Stimulated activated CD4-positive, alpha-beta T cell treated with anti-CD3 and anti-CD28 coated beads, TNF-alpha, amount 100 ng/mL, for 24 hours (primary cell): ENCODE data around the gene ZSWIM6.

ENCODE experiments used
- DNase-seq, 3 experiments: peaks; one replicate each; pipeline ENCODE4 v3.0.0-alpha.2; 2020; ENCODE audit warnings: low read depth in 3 of 3

ZSWIM6 gene

DNA sequence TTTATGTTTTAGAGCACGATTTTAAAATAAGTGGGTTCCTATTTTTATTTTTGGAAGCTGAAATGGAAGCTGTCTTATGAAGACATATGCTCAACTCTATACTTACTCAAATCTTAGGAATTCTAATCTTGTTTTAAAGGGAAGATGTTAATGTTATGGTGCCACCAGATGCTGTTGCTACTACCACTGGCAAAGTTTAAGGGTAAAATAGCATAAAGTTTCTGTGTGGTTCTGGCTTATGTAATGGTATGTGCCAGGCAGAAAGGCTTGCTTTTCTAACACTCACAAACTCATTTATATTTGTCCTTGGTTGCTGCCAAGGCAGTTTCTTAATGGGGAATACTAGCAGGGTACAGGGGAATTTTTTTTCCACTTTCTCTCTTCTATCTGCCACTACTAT lies 204.9 kb downstream of the ZSWIM6 start:
- DNase-seq, result no peak

DNA sequence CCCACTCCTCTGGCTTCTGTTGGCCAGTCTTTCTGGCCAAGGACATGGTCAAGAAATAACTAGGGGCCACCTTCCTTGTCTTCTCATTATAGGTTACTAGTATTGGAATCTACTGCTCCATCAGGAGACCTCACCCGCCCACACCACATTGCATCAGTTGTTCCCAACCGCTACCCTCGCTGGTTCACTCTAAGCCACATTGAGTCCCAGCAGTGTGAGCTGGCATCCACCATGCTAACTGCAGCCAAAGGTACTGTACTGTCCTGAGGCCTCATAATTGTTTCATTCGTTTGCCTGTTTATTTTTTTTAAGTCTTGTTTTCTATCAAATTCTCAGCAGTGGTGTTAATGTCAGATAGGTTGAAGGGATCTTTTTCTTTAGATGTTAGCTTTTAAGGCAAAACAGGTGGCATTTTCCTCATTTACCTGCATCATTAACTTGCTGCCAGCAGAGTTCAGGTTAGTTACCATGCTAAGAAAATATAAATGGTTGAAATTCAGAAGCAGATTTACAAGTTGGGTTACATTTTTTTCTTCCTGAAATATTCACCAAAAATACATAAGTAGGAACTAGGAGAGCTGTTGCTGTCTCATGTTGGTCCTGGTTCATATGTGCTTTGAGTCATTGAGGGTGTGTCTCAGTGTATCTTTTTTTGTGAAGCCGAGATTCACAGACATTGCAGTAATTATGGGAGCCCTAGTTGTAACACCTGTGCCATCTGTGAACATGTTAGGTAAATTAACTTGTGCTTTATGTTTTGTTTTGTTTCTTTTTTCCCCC lies 206.9 kb downstream of the ZSWIM6 start:
- no peak for DNase-seq

DNA sequence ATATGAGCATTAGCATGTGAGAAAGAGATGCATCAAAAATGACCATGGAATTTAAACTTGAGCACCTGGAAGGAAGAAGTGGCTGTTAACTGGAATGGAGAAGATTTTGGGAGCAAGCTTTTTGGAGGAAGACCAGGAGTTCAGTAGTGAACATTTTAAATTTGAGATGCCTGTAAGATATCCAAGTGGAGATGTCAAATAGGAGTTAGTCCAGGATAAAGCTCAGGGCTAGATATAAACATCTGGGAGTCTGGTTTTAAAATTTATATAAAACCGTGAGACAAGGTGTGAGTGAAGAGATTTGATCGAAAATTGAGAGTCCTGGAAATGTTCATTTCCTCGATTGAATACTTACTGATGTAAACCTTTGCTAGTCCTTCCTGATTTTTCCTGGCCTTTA lies 217.5 kb downstream of the ZSWIM6 start:
- DNase-seq, result no peak

DNA sequence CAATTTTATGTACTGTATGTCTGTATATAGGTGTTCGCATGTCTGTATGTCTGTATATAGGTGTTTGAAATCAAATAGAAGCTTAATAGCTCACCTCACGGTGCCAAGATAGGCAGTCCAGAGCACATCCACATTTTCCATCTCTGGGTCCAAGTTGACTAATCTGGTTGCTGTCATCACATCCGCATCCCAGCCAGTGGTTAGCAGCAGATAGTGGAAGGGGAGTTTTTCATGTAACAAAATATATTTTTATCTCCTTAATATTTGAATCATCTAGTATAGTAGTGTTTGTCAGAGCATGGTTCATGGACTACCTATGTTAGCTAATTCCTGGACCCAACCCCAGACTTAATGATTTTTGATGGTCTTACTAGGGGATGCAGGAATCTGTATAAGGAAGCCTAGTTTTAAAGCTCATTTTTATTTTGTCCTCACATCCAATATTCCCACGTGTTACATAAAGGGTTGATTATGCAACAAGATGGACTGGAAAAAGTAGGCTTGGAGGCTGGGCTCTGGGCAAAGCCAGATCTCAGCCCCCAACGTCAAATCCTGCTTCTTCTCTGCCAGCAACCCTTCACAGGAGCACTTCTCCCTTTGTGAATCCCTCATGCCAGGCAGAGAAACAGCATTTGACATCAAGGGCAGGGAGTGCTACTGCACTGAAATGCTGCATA lies 219.7 kb downstream of the ZSWIM6 start:
- DNase-seq, result no peak

DNA sequence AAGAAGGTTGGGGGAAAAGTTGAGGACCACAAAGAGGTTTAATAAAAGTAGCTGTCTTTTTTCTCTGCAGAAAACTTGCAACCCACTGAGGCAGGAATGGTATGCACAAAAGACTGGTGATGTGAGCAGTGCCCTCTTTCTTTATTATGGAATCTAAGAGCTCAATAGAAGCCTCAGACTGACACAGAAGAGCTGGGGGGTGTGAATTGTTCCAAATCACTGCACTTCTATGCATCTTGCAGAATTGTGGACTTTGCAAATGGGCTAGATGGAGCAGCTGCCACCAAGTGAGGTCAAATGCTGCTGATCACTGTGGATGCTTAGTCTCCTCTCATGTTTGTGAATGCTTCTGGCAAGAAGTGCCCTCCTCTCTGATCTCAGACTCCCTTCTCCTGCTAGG lies 227.1 kb downstream of the ZSWIM6 start:
- no peak for DNase-seq

DNA sequence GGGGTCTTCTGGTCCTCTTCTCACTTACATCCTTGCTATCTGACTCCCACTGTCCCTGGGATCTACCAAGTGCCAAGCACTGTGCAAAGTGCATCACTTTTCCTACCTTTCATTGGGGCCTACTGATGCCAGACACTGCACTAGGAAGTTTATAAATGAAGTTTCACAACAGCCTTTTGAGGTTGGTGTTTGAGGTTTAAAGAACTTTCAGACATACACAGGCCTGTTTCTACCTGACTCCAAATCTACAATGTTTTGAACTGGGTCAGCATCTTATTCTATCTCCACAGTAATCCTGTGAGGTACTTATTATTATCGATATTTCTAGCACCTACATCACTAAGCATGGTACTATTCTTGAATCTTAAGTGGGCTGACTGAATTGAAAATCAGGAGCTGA lies 227.7 kb downstream of the ZSWIM6 start:
- DNase-seq, result no peak

DNA sequence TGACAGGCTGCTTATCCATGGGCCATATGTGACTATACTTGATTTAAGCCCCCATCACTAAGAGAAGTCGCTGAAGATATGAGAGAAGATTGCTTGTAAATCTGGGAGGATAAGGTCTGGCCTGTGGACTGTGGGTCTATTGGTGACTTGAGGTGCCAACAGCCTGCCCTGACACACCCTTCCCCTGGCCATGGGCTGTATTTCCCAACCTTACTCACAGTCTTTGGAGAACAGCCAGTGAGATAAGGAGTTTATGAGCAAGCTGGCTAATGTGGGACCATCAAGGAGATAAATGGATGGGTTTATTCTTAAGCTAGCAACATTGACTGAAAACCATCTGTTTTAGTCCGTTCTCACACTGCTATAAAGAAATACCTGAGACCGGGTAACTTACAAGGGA lies 231.3 kb downstream of the ZSWIM6 start:
- DNase-seq, result no peak

DNA sequence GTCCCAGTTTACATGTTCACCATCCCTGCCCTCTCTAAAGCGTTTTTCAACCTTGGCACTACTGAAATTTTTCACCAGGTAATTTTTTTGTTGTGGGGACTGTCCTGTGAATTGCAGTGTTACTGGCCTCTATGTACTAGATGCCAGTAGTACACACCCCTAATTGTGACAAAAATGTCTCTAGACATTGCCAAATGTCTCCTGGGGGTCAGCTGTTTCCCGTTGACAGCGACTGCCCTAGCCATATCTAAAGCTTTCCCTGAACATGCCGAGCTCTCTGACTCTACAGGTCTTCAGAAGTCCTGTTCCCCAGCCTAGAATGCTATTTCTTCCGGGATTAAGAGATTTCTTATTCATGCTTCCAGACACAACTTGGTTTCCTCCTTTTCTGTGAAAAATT lies 235.3 kb downstream of the ZSWIM6 start:
- DNase-seq, result no peak

DNA sequence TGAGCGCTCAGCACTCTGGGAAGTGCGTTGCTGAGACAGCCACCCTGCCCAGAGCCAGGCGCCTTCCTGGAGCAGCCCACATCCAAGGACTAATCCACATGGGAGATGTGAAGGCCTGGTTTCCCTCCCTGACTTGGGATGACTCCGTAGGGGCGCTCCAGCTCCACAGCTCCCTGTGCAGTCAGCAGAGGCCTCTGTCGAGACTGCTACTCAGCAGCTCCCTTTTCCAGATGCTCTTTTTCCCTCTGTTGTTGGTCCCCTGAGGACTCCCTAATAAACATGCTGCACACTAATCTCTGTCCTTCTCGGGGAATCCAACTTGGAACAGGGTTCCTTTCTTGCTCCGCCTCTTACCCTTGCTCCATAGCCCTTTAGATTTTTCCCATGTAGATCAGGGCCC lies 237.3 kb downstream of the ZSWIM6 start:
- no peak for DNase-seq

DNA sequence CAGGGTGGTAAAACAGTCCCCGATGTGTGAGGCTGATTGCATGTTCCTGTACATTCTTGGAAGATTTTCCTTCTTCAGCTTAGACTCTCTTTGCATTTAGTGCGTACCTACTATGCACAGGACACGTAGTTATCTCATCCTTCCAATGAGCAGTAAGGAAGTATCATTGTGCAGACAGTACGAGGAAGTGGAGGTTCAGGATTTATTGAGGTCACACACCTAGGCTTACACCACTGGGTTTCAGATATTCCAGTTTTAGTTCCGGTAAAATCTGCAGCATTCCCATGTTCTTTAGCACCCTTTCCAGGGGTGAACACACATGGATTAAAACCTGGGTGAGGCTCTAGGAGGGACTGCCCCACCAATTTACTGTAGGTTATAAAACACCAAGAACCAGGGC lies 238.7 kb downstream of the ZSWIM6 start:
- no peak for DNase-seq

DNA sequence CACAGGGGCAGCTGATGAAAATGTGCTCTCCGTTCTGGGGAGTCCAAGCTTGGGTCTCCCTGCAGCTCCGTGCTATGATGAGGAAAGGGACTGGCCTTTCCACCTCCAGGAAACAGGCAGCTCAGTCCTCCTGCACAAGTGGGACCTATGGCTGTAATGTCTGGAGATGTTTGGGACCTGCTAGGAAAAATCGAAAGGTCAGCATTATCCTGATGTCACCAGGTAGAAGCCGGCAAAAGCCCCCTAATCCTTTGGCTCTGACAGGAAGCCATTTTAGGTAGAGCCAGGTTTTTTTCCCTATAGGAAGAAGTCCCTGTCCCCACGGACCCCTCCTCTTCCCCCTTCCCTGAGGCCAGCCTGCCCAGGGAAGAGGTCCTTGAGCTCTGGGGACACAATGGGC lies 240.9 kb downstream of the ZSWIM6 start:
- no peak for DNase-seq

DNA sequence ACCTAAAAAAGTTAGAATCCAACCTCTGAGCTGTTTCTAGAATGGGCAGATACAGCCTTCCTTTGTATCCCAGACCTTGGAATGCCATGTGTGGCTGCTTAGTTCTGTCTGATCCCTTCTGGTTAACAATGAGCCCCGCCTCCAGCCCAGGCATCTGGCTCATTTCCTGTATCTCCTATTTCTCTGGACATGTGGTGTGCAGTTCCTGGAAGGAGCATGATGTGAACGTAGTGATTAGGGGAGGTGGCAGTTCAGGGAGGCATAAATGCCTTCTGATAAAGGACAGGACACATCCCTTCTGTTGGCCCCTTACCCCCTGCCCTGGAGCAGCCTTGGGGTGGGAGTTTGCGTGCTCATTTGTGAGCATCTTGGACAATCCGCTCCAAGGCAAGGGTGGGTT lies 243.0 kb downstream of the ZSWIM6 start:
- no peak for DNase-seq

DNA sequence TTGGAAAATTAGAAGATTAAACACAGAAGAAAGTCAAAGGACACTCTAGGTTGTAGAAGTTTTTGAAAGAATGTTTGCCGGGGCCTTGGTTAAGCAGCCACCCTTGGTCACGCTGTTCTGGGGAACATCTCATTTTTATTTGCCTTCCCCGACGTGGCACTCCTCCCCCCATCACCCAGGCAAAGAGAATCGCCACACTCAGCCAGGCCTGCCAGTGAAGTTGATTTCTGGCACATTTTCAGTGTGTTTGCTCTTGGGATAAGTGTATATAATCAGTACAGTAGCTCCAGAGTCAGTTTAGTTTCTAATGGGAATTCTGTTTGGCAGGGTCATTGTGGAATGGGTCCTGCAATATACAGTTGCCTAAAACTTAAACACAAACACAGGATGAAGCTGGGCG lies 243.5 kb downstream of the ZSWIM6 start:
- no peak for DNase-seq

DNA sequence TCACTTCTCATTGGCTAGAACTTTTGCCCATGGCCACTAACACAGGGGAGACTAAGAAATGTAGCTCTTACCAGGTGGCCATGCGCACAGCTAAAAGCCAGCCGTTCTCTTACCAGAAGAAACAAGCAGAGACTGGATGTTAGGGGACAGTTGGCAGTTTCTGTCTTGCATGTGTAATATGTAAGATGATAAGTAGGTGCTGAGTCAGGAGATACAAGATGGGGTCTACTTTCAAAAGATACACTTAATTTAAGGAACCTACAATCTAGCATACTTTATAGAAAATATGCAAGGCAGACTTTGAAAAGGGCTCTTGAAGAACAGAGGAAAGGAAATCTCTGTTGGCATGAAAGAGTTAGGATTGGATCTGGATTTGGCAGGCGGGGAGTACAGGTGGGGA lies 244.5 kb downstream of the ZSWIM6 start:
- no peak for DNase-seq

DNA sequence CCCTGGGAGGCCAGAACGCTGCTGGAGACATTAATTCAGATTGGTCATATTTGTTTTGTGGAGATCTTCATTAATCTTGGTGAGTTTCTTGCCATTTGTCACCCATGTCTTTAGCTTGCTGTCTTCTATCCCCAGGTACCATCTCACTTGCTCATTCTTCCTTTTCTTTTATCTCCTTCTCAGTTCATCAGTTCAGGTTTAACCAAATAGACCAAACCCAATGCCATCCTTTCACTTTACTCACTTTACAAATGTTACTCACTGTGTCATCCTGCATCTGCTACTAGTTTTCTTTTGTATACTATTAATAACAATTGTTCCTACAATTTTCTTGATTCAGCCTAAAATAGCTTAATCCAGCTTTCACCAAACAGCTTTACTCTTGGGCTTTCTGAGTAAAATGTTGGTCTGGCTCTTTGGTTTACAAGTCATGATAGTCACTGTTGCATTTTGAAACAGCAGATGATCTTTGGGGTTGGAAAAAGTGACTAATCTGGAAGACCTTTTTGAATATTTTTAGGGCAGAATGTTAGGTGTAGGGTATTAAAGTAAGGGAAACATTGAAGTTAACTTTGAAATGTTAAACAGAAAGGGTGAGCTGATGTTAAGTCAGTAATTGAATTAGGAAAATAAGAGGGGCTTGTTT lies 246.9 kb downstream of the ZSWIM6 start:
- no peak for DNase-seq

DNA sequence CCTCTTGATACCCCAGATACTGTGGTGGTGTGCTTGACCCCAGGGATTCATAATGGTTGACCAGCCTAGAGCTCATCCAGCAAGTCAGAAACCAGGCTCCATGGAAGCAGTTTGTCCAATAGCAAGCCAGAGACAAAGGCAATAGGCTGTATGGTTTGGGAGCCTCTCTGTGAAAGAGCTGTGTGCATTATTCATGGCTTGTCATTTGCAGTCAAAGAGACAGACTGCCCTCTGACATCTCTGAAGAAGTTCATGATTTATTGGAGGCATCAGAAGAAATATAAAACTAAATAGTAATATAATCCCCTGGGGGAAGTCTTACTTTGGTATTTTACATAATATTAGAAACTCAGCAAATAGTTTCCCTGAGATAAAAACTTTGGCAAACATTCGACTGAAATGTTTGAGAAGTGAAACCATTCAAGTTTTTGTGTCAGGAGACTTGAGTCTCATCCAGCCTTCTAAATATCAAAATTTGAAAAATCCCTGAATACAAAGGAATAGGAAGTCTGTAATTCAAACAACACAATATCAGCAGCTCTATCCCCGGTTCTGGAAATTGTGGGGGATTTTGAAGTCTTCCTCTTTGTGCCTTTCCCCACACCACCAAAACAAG lies 250.3 kb downstream of the ZSWIM6 start:
- no peak for DNase-seq

DNA sequence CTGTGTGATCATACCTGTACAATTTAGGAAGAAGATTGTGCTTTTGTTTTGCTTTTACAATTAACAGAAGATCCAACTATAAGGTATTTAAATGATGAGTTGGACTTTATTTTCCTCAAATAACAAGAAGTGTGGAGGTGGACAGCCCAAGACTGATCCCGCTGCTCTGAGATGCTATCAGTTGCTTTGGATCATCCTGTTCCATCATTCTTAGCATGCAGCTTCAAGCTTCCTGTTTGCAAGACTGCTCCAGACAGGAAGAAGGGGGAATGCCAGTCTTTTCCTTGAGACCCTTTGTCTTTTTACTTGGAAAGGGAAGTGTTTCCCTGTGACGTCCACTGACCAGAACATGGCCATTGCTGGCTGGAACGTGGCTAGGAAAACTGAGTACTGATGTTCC lies 250.8 kb downstream of the ZSWIM6 start:
- DNase-seq, result no peak

DNA sequence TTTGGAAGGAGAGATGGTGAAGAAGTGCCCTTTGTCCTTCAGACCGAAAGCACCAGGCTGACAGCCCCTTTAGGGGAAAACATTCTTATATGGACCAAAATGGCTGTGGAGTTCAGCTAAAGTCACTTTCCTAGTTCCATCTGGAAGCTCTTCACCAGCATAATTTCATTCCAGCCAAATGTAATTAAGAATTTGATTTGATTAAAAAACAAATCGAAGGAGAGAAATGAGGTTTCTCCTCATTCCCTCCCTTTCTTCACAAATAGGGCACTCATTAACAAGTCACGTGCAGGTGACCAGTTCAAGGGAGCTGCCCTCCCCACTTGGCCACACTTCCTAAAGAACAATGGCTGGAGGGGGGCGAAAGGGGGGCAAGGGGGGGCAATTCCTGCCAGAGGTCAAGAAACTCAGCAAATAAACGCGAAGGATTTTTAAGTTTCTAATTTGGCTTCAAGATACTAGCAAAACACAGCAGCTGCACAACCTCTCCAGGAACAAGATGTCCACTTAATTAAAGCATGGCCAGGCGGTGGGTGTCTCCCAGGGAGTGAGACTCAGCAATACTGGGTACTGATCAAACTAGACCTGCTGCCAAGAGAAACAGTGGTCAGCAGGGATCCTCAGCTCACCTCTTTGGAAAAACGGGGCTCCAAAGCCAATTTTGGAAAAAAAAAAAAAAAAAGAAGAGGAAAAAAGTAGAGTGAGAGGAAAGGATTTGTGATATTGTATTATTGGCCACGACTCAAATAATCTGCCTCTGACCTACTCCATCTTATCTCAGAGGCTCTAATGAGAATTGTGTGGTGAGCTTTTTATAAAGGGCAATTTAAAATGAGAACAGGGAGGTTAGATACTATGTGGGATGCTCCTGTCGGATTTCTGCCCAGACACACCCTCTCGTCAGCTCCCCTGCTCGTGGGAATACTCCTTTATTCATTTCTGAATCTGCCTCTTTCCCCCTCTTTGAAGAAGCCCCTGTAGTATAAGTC lies 254.3 kb downstream of the ZSWIM6 start:
- no peak for DNase-seq

DNA sequence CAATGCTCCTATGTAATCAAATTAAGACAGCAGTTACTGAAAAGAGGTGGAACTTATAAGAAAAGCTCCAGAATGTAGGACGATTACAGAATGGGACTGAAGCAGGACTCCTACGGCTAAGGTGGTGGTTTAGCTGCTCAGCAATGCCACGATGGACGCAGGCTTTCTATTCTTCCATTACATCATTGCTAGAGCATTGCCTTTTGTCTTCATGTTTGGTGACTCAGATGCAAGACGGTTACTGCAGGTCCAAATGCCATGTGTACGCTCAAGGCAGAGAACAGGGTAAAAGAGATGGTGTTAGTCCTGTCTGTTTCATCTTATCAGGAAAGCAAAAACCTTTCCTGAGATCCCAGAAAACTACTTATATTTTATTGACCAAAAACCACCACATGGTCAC lies 255.1 kb downstream of the ZSWIM6 start:
- DNase-seq, result no peak

DNA sequence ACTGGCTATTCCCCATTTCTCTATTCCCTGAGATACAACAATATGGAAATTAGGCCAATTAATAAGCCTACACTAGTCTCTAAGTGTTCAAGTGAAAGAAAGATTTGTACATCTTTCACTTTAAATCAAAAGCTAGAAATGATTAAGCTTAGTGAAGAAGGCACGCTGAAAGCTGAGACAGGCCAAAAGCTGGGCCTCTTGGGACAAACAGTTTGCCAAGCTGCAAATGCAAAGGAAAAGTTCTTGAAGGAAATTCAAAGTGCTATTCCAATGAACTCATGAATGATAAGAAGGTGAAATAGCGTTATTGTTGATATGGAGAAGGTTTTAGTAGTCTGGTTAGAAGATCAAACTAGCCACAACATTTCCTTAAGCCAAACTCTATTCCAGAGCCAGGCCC lies 256.2 kb downstream of the ZSWIM6 start:
- no peak for DNase-seq

DNA sequence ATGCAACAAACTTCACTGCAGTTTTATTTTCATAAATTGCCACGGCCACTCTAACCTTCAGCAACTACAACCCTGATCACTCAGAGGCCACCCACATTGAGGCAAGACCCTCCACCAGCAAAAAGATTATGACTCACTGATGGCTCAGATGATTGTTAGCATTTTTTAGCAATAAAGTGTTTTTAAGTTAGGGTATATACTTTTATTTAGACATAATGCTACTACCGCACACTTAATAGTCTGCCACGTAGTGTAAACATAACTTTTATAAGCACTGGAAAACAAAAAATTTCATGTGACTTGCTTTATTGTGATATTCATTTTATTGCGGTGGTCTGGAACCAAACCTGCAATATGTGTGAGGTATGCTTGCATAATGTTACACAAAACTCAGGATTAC lies 257.9 kb downstream of the ZSWIM6 start:
- DNase-seq, result no peak

DNA sequence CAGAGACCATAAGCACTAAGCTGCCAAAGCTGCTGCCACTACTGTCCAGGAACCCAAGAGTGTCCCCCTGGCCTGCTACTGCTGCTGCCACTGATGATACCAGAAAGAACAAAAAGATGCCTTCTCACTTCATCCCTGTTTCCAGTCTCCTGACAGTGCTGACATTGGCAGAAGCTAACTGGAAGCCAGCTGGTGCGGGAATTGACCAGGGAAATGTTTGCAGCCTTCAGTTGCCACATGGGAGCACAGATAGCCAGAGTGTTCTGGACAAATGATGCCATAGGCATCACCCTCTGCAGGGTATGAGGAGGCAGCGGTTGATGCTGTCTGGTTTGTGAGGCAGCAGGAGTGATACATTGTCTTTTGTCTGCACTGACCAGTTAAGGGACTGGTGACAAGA lies 258.4 kb downstream of the ZSWIM6 start:
- DNase-seq, result no peak
